ENCODE measurements around the gene EDC4.

Gene EDC4

GRCh38 chr16:67878232-67878631 lies 5.4 kb downstream of the EDC4 start:
- no peak for DNase-seq (ENCODE audit: low spot score)

GRCh38 chr16:67878846-67879245 lies 6.0 kb downstream of the EDC4 start:
- no peak for DNase-seq (ENCODE audit: low spot score)

DNA sequence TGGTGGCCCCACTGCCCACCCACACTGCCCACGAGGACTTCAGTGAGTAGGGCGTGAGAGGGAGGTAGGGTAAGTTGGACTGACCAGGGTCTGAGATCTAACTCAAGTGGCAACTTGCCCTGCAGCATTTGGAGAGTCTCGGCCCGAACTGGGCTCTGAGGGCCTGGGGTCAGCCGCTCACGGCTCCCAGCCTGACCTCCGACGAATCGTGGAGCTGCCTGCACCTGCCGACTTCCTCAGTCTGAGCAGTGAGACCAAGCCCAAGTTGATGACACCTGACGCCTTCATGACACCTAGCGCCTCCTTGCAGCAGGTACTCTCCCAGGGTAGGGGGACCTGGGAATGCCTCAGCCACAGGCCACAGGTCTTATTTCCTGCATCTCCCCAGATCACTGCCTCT lies 6.6 kb downstream of the EDC4 start:
- no peak for DNase-seq (ENCODE audit: low spot score)

DNA sequence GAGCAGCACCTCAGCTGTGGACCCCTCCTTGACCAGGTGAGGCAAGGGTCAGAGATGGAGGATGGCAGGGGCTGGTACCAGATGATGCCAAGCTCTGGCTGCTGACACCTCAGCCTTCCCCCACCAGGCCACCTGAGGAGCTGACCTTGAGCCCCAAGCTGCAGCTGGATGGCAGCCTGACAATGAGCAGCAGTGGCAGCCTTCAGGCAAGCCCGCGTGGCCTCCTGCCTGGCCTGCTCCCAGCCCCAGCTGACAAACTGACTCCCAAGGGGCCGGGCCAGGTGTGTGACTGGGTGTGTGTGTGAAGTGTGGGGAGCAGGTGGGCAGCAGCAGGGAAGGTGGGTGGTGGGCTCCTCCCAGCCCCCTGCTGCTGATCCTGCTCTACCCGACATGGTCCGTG lies 7.1 kb downstream of the EDC4 start:
- DNase-seq (ENCODE audit: low spot score) = no peak

DNA sequence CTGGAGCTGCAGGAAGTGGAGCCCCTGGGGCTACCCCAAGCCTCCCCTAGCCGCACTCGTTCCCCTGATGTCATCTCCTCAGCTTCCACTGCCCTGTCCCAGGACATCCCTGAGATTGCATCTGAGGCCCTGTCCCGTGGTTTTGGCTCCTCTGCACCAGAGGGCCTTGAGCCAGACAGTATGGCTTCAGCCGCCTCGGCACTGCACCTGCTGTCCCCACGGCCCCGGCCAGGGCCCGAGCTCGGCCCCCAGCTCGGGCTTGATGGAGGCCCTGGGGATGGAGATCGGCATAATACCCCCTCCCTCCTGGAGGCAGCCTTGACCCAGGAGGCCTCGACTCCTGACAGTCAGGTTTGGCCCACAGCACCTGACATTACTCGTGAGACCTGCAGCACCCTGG lies 7.7 kb downstream of the EDC4 start:
- no peak for DNase-seq (ENCODE audit: low spot score)

- no peak for DNase-seq (ENCODE audit: low spot score)
Observed at GRCh38 chr16:67881621-67882161, 8.8 kb downstream of the EDC4 start.

DNA sequence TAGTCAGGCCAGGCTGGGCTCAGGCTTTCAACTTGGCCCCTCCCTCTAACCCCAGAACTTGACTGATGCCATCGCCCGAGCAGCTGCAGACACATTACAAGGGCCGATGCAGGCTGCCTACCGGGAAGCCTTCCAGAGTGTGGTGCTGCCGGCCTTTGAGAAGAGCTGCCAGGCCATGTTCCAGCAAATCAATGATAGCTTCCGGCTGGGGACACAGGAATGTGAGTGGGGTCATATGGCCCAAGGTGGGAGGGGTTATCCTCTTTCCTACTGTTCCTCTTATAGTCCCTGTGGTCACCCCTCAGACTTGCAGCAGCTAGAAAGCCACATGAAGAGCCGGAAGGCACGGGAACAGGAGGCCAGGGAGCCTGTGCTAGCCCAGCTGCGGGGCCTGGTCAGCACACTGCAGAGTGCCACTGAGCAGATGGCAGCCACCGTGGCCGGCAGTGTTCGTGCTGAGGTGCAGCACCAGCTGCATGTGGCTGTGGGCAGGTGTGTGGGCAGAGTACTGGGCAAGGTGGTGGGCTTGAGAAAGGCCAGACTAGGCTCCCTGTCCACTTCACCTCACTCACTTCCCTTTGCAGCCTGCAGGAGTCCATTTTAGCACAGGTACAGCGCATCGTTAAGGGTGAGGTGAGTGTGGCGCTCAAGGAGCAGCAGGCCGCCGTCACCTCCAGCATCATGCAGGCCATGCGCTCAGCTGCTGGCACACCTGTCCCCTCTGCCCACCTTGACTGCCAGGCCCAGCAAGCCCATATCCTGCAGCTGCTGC lies 9.7 kb downstream of the EDC4 start:
- no peak for DNase-seq (ENCODE audit: low spot score)

GRCh38 chr16:67883146-67883871 lies 10.5 kb downstream of the EDC4 start:
- DNase-seq (ENCODE audit: low spot score) = no peak

- DNase-seq (ENCODE audit: low spot score) = peak; percentile 89
Observed at GRCh38 chr16:67883872-67884261, 11.0 kb downstream of the EDC4 start.

- DNase-seq (ENCODE audit: low spot score) = peak; percentile 95
Observed at GRCh38 chr16:67884684-67885083, 11.8 kb downstream of the EDC4 start, which contains the start of gene NRN1L. TSS of gene NRN1L (plus strand) at chr16:67884885. CDS start at chr16:67884904, 19 bp downstream.

GRCh38 chr16:67885545-67885944 lies 12.7 kb downstream of the EDC4 start:
- no peak for DNase-seq (ENCODE audit: low spot score)

GRCh38 chr16:67885976-67886375 lies 13.1 kb downstream of the EDC4 start:
- no peak for DNase-seq (ENCODE audit: low spot score)

DNA sequence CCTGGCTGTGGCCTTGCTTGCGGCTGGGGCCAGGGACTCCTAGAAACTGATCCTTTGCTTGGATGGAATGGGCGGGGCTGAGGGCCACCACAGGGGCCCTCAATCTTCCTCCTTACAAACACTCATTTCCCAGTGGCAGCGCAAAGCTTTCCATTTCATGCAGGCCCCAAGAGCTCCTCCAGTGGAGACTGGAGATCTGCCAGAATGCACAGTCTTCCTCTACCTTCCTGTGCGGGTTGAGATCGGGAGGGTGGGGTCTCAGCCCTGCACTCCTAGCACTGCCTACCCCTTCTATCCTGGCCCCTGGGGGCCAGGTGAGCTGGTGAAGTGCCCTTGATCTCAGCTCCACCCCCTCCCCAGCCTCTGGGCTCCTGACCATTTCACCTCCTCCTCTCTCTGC lies 13.5 kb downstream of the EDC4 start:
- DNase-seq (ENCODE audit: low spot score) = no peak

GRCh38 chr16:67888331-67888730 lies 15.5 kb downstream of the EDC4 start:
- DNase-seq (ENCODE audit: low spot score) = no peak

DNA sequence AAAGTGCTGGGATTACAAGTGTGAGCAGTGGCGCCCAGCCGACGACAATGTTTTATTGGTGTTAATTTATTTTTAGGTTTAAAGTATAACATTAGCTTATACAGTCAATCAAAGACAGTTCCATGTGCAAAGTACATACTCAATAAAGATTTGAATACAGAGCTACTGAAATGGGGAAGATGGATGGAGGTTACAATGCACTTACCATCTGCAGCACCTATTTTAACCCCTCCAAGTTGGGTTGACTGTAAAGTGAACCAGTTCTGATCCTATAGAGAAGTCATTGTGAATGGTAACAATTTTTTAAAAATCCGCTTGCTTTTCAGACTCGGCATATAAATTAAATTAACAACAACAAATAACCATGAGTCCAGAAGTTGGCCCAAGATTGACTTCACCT lies 19.5 kb downstream of the EDC4 start:
- no peak for DNase-seq (ENCODE audit: low spot score)

DNA sequence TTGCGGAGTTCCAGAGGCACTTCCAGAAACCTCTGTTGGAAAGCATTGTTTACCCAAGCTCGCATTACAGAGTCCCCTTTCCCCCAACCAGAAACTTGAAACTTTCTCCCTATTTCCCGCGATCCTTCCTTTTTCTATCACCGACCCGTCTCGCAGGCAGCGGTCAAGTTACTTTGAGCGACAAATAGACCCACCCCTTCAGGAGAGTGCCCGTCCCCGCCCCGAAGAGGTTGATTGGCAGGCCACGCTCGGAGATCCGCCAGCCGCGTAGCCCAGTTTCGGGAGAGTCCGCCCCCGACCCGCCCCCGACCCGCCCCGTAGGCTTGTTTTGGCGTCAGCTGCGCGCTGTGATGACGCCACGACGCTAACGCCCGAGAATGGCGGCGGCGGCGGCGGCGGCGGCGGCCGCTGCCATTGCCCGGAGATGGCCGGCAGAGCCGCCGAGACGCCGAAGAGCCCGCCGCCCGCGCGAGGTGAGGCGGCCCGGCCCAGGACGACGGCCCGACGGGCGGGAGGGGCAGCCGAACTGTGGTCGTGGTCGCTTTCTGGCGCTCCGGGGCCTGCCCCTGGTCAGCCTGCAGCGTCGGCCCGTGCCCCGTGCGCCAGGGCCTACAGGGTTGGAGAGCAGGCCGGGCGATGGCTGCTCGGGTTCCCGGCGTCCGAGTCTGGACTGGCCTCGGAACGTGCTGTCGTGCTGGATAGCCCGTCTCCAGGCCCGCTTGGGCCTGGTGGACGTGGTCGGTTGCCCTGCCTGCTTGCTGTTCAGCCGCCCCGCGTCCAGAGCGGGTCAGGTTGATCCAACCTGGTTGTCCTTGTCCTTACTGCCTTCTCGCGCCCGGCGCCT lies 20.3 kb downstream of the EDC4 start, which contains the start of gene PSKH1:
Gene PSKH1 (plus strand): TSS at position 356 of the 844 bp plus-strand sequence. CDS start 15,496 bp downstream, outside the sequence.
- peak; percentile 99 for DNase-seq (ENCODE audit: low spot score)

- DNase-seq (ENCODE audit: low spot score) = no peak
Observed at GRCh38 chr16:67893743-67894399, 21.0 kb downstream of the EDC4 start.

DNA sequence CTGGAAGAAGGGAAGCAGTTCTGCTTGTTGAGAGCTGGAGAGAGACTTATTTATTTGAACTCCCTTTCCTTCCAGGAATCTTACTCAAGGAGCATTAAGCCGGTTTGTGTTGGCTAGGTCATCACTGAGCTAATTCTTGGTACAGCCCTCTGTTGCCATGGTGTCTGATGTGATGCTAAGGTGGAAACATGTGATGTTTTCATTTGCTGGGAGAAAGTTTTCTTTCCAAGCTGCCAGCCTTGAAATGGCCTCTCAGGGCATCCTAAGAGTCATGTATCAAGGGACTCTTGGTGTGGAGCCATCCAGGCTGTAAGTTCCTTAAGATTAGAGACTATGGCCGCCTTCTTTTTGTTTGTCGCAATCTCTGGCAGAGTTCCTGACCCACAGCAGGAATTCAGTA lies 24.4 kb downstream of the EDC4 start:
- DNase-seq (ENCODE audit: low spot score) = no peak

- no peak for DNase-seq (ENCODE audit: low spot score)
Observed at GRCh38 chr16:67901734-67902133, 28.9 kb downstream of the EDC4 start.

GRCh38 chr16:67902831-67903230 lies 30.0 kb downstream of the EDC4 start:
- no peak for DNase-seq (ENCODE audit: low spot score)

- no peak for DNase-seq (ENCODE audit: low spot score)
Observed at GRCh38 chr16:67907397-67908180, 34.7 kb downstream of the EDC4 start.
